ENCODE measurements around the gene HADHA. TPM values are rescaled to one million over a fixed set of nuclear protein-coding genes. Genes with fewer than 3 reads are reported as not detected.
A peak's percentile ranks its signal among the peaks of the same experiment; 100 is the strongest.

HADHA gene
- total RNA-seq, 3 donors from 2014 or later (not counting 1 experiment from before 2014, with no cell fraction given): 66.6 to 76.1 (median 68.9) TPM

- Histone ChIP-seq H3K4me1 (ENCODE audit: control insufficient read depth, insufficient read depth, low read length) (no peaks in the 10 kb centered on the region), H3K27ac (ENCODE audit: low read length) (no peak overlapping the region), H3K27me3 (ENCODE audit: control insufficient read depth, insufficient read depth, low read length) (no peaks in the 10 kb centered on the region), H3K36me3 (ENCODE audit: control insufficient read depth, insufficient read depth, low read length) (no peaks in the 10 kb centered on the region), H3K9me3 (ENCODE audit: control insufficient read depth, insufficient read depth, low read length) (no peaks in the 10 kb centered on the region), H3K4me3 (ENCODE audit: low read length) (no peak overlapping the region)
- DNase-seq (peak; percentile 42 to 78), ATAC-seq (peak; percentile 71 to 91 (median 84))
- WGBS (ENCODE audit: insufficient coverage): 30% methylated on average over 8 of the region's 11 CpGs
- no peak overlapping the region for H3K27ac Mint-ChIP-seq
- intact Hi-C loops (cut with micrococcal nuclease): loop anchor here (1.0 to 2.0 kb wide), 3 partner anchors 56 to 194 kb away; no protein-coding TSS in a partner anchor
- no peaks in the 10 kb centered on the region for H3K9me3 Mint-ChIP-seq
- H3K27me3 Mint-ChIP-seq (ENCODE audit: low read depth in 2 of 2): peaks cover 3 to 8% of the 10 kb centered on the region in 2 donors
- peaks cover 5% of the 10 kb centered on the region in 2 donors for H3K4me1 Mint-ChIP-seq
- H3K36me3 Mint-ChIP-seq: no peaks in the 10 kb centered on the region
- TF ChIP-seq, protein P1, sequence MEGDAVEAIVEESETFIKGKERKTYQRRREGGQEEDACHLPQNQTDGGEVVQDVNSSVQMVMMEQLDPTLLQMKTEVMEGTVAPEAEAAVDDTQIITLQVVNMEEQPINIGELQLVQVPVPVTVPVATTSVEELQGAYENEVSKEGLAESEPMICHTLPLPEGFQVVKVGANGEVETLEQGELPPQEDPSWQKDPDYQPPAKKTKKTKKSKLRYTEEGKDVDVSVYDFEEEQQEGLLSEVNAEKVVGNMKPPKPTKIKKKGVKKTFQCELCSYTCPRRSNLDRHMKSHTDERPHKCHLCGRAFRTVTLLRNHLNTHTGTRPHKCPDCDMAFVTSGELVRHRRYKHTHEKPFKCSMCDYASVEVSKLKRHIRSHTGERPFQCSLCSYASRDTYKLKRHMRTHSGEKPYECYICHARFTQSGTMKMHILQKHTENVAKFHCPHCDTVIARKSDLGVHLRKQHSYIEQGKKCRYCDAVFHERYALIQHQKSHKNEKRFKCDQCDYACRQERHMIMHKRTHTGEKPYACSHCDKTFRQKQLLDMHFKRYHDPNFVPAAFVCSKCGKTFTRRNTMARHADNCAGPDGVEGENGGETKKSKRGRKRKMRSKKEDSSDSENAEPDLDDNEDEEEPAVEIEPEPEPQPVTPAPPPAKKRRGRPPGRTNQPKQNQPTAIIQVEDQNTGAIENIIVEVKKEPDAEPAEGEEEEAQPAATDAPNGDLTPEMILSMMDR (IDR thresholded peaks at IDR 0.05): peak; percentile 72
- no peak overlapping the region for H3K4me3 Mint-ChIP-seq
Observed at GRCh38 chr2:26144953-26145680, 99.3 kb downstream of the HADHA start.

DNA sequence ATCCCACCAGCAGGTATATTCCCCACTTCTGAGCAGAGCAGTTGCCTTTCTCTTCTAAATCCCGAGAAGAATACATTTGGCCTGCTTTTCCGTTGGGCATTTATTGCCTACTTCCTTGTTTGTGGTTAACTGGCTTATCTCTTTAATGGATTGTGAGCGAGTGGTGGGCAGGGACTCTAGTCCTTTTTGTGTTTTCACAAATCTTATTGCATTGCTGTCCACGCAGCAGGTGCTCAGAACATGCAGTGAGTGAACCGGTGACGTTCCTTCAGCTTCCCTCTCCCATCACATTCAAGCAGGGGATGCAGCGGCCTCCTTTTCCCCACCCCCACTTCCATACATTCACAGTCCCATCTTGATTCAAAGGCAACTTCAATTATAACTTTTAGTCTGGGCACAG is 100.4 kb downstream of the HADHA start:
- Histone ChIP-seq H3K27me3 (ENCODE audit: control insufficient read depth, insufficient read depth, low read length) (no peaks in the 10 kb centered on the region), H3K36me3 (ENCODE audit: control insufficient read depth, insufficient read depth, low read length) (no peaks in the 10 kb centered on the region), H3K9me3 (ENCODE audit: control insufficient read depth, insufficient read depth, low read length) (no peaks in the 10 kb centered on the region), H3K4me1 (ENCODE audit: control insufficient read depth, insufficient read depth, low read length) (no peaks in the 10 kb centered on the region), H3K27ac (ENCODE audit: low read length) (no peak overlapping the region), H3K4me3 (ENCODE audit: low read length) (no peak overlapping the region)
- TF ChIP-seq, protein P1 (IDR thresholded peaks at IDR 0.05): no peak
- Mint-ChIP-seq H3K27me3 (ENCODE audit: low read depth in 2 of 2) (peaks cover 0 to 4% of the 10 kb centered on the region in 2 donors), H3K27ac (no peak overlapping the region), H3K9me3 (no peaks in the 10 kb centered on the region), H3K36me3 (no peaks in the 10 kb centered on the region), H3K4me1 (peaks cover 5 to 11% of the 10 kb centered on the region in 2 donors), H3K4me3 (no peak overlapping the region)
- ATAC-seq (no peak), DNase-seq (no peak)
- 51% methylated on average over 7 of the region's 7 CpGs for WGBS (ENCODE audit: insufficient coverage)
- intact Hi-C loops (cut with micrococcal nuclease): loop anchor here (2.0 kb wide), 1 partner anchor 55 kb away; no protein-coding TSS in a partner anchor

GRCh38 chr2:26141145-26141769 is 103.2 kb downstream of the HADHA start:
- H3K27me3 Mint-ChIP-seq (ENCODE audit: low read depth in 2 of 2): no peaks in the 10 kb centered on the region
- Histone ChIP-seq H3K36me3 (ENCODE audit: control insufficient read depth, insufficient read depth, low read length) (peaks cover 4% of the 10 kb centered on the region), H3K4me1 (ENCODE audit: control insufficient read depth, insufficient read depth, low read length) (no peaks in the 10 kb centered on the region), H3K27ac (ENCODE audit: low read length) (no peak overlapping the region), H3K27me3 (ENCODE audit: control insufficient read depth, insufficient read depth, low read length) (no peaks in the 10 kb centered on the region), H3K4me3 (ENCODE audit: low read length) (no peak overlapping the region), H3K9me3 (ENCODE audit: control insufficient read depth, insufficient read depth, low read length) (no peaks in the 10 kb centered on the region)
- 92% methylated on average over 18 of the region's 18 CpGs for WGBS (ENCODE audit: insufficient coverage)
- peaks cover 5 to 14% of the 10 kb centered on the region in 2 donors for H3K4me1 Mint-ChIP-seq
- TF ChIP-seq, protein P1 (IDR thresholded peaks at IDR 0.05): no peak
- ATAC-seq: no peak
- no peak overlapping the region for H3K27ac Mint-ChIP-seq
- H3K9me3 Mint-ChIP-seq: no peaks in the 10 kb centered on the region
- intact Hi-C loops (cut with micrococcal nuclease): no loop called here
- no peaks in the 10 kb centered on the region for H3K36me3 Mint-ChIP-seq
- no peak overlapping the region for H3K4me3 Mint-ChIP-seq
- DNase-seq: no peak

Other genes with a start within 250 kb of the HADHA start
- 10 to 100 TPM; 35.8 to 44.2 (median 39.5) TPM for gene RAB10, start 210.5 kb downstream of the HADHA start, total RNA-seq
- 1 to 10 TPM; 7.1 to 9.2 (median 7.2) TPM for gene GAREM2, start 71.5 kb downstream of the HADHA start, total RNA-seq
- 10 to 100 TPM; 43.1 to 58.8 (median 53.0) TPM for gene HADHB, start 307 bp upstream of the HADHA start, total RNA-seq
- 10 to 100 TPM; 28.1 to 47.6 (median 36.4) TPM for gene SELENOI, start 101.5 kb upstream of the HADHA start, total RNA-seq
- gene ADGRF3, start 102.2 kb upstream of the HADHA start, total RNA-seq: 1 to 10 TPM in 2 of 3 donors, under 1 TPM in 1; 0.97 to 2.1 (median 2.1) TPM
- not detected for gene DRC1, start 157.3 kb upstream of the HADHA start, total RNA-seq
- 1 to 10 TPM in 2 of 3 donors, under 1 TPM in 1; 0.66 to 3.7 (median 1.4) TPM for gene OTOF, start 233.5 kb upstream of the HADHA start, total RNA-seq